RWPE2 (cell line): ENCODE measurements around the gene LVRN.

ENCODE experiments used
- ATAC-seq: fragments of 200-7000 bp; cut with Tn5 transposase; 3 replicates; pipeline ENCODE4 v1.9.1; 2021; ENCODE audit warnings: low read depth
- DNase-seq: peaks from one replicate; pipeline ENCODE4 v3.0.0-alpha.2; 2020; ENCODE audit warnings: low spot score
- H3K27ac ChIP-seq: fragments of 450-650 bp; 2 replicates; pipeline ENCODE4 v1.5.1; 2017; ENCODE audit warnings: mild to moderate bottlenecking; ENCODE audit not compliant: poor library complexity, severe bottlenecking
- H3K27me3 ChIP-seq: fragments of 250-450 bp; sonication (Bioruptor Pico); 2 replicates; pipeline ENCODE4 v1.5.1; 2021; ENCODE audit warnings: mild to moderate bottlenecking, moderate library complexity; ENCODE audit not compliant: insufficient read depth, poor library complexity, severe bottlenecking
- H3K36me3 ChIP-seq: fragments of 250-450 bp; sonication (Bioruptor Pico); 2 replicates; pipeline ENCODE4 v1.5.1; 2020; ENCODE audit warnings: low read depth, mild to moderate bottlenecking, moderate library complexity
- H3K4me1 ChIP-seq: fragments of 250-450 bp; sonication (Bioruptor Pico); 2 replicates; pipeline ENCODE4 v1.5.1; 2021; ENCODE audit warnings: mild to moderate bottlenecking, moderate library complexity; ENCODE audit not compliant: insufficient read depth, poor library complexity, severe bottlenecking
- H3K4me3 ChIP-seq: fragments of 250-450 bp; sonication (Bioruptor Pico); 2 replicates; pipeline ENCODE4 v1.5.1; 2021; ENCODE audit warnings: mild to moderate bottlenecking, moderate library complexity; ENCODE audit not compliant: severe bottlenecking
- H3K9me3 ChIP-seq: fragments of 250-450 bp; sonication (Bioruptor Pico); 2 replicates; pipeline ENCODE4 v1.5.1; 2021; ENCODE audit warnings: mild to moderate bottlenecking, moderate library complexity; ENCODE audit not compliant: severe bottlenecking
- CTCF ChIP-seq: fragments of 450-650 bp; IDR thresholded peaks from one replicate; pipeline ENCODE4 v1.5.1; 2017; ENCODE audit warnings: mild to moderate bottlenecking, moderate library complexity; ENCODE audit not compliant: poor library complexity, severe bottlenecking

LVRN gene

GRCh38 chr5:116002116-116002906 lies 40.0 kb downstream of the LVRN start:
- H3K36me3 ChIP-seq, result no peaks in the 10 kb centered on the region
- TF ChIP-seq CTCF, result no peak
- no peak for DNase-seq
- no peaks in the 10 kb centered on the region for H3K9me3 ChIP-seq
- H3K27ac ChIP-seq, result no peak overlapping the region
- H3K4me3 ChIP-seq, result no peak overlapping the region
- ATAC-seq, result peak; percentile 44
- H3K27me3 ChIP-seq, result no peaks in the 10 kb centered on the region
- H3K4me1 ChIP-seq, result peaks cover 7% of the 10 kb centered on the region

- Histone ChIP-seq H3K27me3 (no peaks in the 10 kb centered on the region), H3K4me3 (no peak overlapping the region), H3K27ac (no peak overlapping the region), H3K36me3 (no peaks in the 10 kb centered on the region), H3K4me1 (peaks cover 7% of the 10 kb centered on the region), H3K9me3 (no peaks in the 10 kb centered on the region)
- TF ChIP-seq CTCF, result no peak
- DNase-seq (no peak), ATAC-seq (no peak)
Observed at GRCh38 chr5:116004248-116004647, 42.0 kb downstream of the LVRN start.

GRCh38 chr5:116009806-116010205 lies 47.5 kb downstream of the LVRN start:
- Histone ChIP-seq H3K4me3 (no peak overlapping the region), H3K9me3 (no peaks in the 10 kb centered on the region), H3K27ac (no peak overlapping the region), H3K27me3 (no peaks in the 10 kb centered on the region), H3K4me1 (no peaks in the 10 kb centered on the region), H3K36me3 (no peaks in the 10 kb centered on the region)
- no peak for DNase-seq
- TF ChIP-seq CTCF, result no peak
- ATAC-seq, result no peak

GRCh38 chr5:116011046-116011445 lies 48.8 kb downstream of the LVRN start:
- no peaks in the 10 kb centered on the region for H3K27me3 ChIP-seq
- no peaks in the 10 kb centered on the region for H3K4me1 ChIP-seq
- DNase-seq, result no peak
- no peak for TF ChIP-seq CTCF
- H3K4me3 ChIP-seq, result no peak overlapping the region
- no peak overlapping the region for H3K27ac ChIP-seq
- no peaks in the 10 kb centered on the region for H3K36me3 ChIP-seq
- H3K9me3 ChIP-seq, result no peaks in the 10 kb centered on the region
- ATAC-seq, result no peak

- TF ChIP-seq CTCF, result no peak
- no peak overlapping the region for H3K4me3 ChIP-seq
- H3K27me3 ChIP-seq, result no peaks in the 10 kb centered on the region
- no peaks in the 10 kb centered on the region for H3K36me3 ChIP-seq
- H3K4me1 ChIP-seq, result no peaks in the 10 kb centered on the region
- H3K27ac ChIP-seq, result no peak overlapping the region
- DNase-seq, result no peak
- no peaks in the 10 kb centered on the region for H3K9me3 ChIP-seq
- 0 out of 3 replicates have a peak, but pooled peaks have one; percentile 21 for ATAC-seq
Observed at GRCh38 chr5:116013207-116013785, 51.0 kb downstream of the LVRN start.
